ENCODE data around the gene IL10RA.
"Not testable (repeated sequence)": the region's sequence is repeated elsewhere in the genome, so short reads cannot be mapped to it uniquely, and the experiment has no call there.

IL10RA gene

GRCh38 chr11:117959438-117960149 is 26.6 kb upstream of the IL10RA start:
- in situ Hi-C loops (cut with MboI; ENCODE audit: low pct_unique_long_range_greater_than_20kb, low sequenced_read_pairs), result no loop called here
- DNase-seq, result peak; percentile 55

GRCh38 chr11:117960406-117960805 is 25.8 kb upstream of the IL10RA start:
- in situ Hi-C loops (cut with MboI; ENCODE audit: low pct_unique_long_range_greater_than_20kb, low sequenced_read_pairs), result no loop called here
- DNase-seq, result no peak

GRCh38 chr11:117961896-117962295 is 24.3 kb upstream of the IL10RA start:
- in situ Hi-C loops (cut with MboI; ENCODE audit: low pct_unique_long_range_greater_than_20kb, low sequenced_read_pairs), result no loop called here
- no peak for DNase-seq

GRCh38 chr11:117962826-117963225 is 23.4 kb upstream of the IL10RA start:
- in situ Hi-C loops (cut with MboI; ENCODE audit: low pct_unique_long_range_greater_than_20kb, low sequenced_read_pairs), result no loop called here
- DNase-seq, result no peak

GRCh38 chr11:117966908-117967307 is 19.3 kb upstream of the IL10RA start:
- in situ Hi-C loops (cut with MboI; ENCODE audit: low pct_unique_long_range_greater_than_20kb, low sequenced_read_pairs), result no loop called here
- DNase-seq, result no peak

- no peak for DNase-seq
- in situ Hi-C loops (cut with MboI; ENCODE audit: low pct_unique_long_range_greater_than_20kb, low sequenced_read_pairs), result no loop called here
These were observed 16.8 kb upstream of the IL10RA start for GRCh38 chr11:117969160-117969991.

GRCh38 chr11:117970400-117971024 is 15.7 kb upstream of the IL10RA start:
- DNase-seq, result peak; percentile 85
- in situ Hi-C loops (cut with MboI; ENCODE audit: low pct_unique_long_range_greater_than_20kb, low sequenced_read_pairs), result no loop called here

- no peak for DNase-seq
- in situ Hi-C loops (cut with MboI; ENCODE audit: low pct_unique_long_range_greater_than_20kb, low sequenced_read_pairs), result no loop called here
These were observed 14.2 kb upstream of the IL10RA start for GRCh38 chr11:117972044-117972443.

GRCh38 chr11:117972629-117973502 is 13.3 kb upstream of the IL10RA start:
- in situ Hi-C loops (cut with MboI; ENCODE audit: low pct_unique_long_range_greater_than_20kb, low sequenced_read_pairs), result no loop called here
- DNase-seq, result no peak

GRCh38 chr11:117973503-117973860 is 12.7 kb upstream of the IL10RA start:
- in situ Hi-C loops (cut with MboI; ENCODE audit: low pct_unique_long_range_greater_than_20kb, low sequenced_read_pairs), result no loop called here
- DNase-seq, result no peak

- in situ Hi-C loops (cut with MboI; ENCODE audit: low pct_unique_long_range_greater_than_20kb, low sequenced_read_pairs), result no loop called here
- no peak for DNase-seq
These were observed 9.7 kb upstream of the IL10RA start for GRCh38 chr11:117976445-117976844.

- in situ Hi-C loops (cut with MboI; ENCODE audit: low pct_unique_long_range_greater_than_20kb, low sequenced_read_pairs), result no loop called here
- peak; percentile 48 for DNase-seq
These were observed 9.2 kb upstream of the IL10RA start for GRCh38 chr11:117977029-117977428.

- in situ Hi-C loops (cut with MboI; ENCODE audit: low pct_unique_long_range_greater_than_20kb, low sequenced_read_pairs); DNase-seq: not testable (repeated sequence)
These were observed 8.5 kb upstream of the IL10RA start for GRCh38 chr11:117977612-117978264.

- DNase-seq; in situ Hi-C loops (cut with MboI; ENCODE audit: low pct_unique_long_range_greater_than_20kb, low sequenced_read_pairs): not testable (repeated sequence)
These were observed 7.8 kb upstream of the IL10RA start for GRCh38 chr11:117978291-117978910.

GRCh38 chr11:117978991-117979390 is 7.2 kb upstream of the IL10RA start:
- in situ Hi-C loops (cut with MboI; ENCODE audit: low pct_unique_long_range_greater_than_20kb, low sequenced_read_pairs), result no loop called here
- no peak for DNase-seq

- in situ Hi-C loops (cut with MboI; ENCODE audit: low pct_unique_long_range_greater_than_20kb, low sequenced_read_pairs), result no loop called here
These were observed 6.5 kb upstream of the IL10RA start for GRCh38 chr11:117979481-117980211.

GRCh38 chr11:117980280-117980679 is 5.9 kb upstream of the IL10RA start:
- in situ Hi-C loops (cut with MboI; ENCODE audit: low pct_unique_long_range_greater_than_20kb, low sequenced_read_pairs), result no loop called here
- DNase-seq, result no peak

More at GRCh38 chr11:117979481-117980211, 6.5 kb upstream of the IL10RA start:
- no peak for DNase-seq

- in situ Hi-C loops (cut with MboI; ENCODE audit: low pct_unique_long_range_greater_than_20kb, low sequenced_read_pairs), result no loop called here
- DNase-seq, result no peak
These were observed 5.5 kb upstream of the IL10RA start for GRCh38 chr11:117980720-117981119.

Data from KBM-7 (cell line).